Activated CD8-positive, alpha-beta memory T cell treated with anti-CD3 and anti-CD28 coated beads for 4 hours (primary cell): ENCODE data around the gene FGD2.
"Not testable (repeated sequence)": the region's sequence is repeated elsewhere in the genome, so short reads cannot be mapped to it uniquely, and the experiment has no call there.

ENCODE experiments used
- DNase-seq, 2 donors: peaks; one replicate each; pipeline ENCODE4 v3.0.0-alpha.2; 2020; ENCODE audit warnings: low read depth in 2 of 2

FGD2 gene

DNA sequence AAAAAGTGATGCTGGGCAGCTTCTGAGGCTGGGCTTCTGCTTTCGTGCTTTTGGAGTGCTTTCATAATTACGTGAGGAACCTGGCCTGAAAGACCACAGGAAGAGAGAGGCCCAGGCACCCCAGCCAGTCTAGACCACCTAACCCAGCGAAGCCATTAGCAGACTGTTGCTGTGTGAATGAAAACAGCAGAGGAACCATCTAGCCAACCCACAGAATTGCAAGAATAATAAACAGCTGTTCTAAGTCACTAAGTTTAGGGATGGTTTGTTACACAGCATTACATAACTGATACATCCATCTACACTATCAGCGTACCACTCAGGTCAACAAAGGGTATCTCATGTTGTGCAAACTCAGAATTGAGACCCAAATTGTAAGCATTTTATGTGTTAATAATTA, 34.5 kb downstream of the FGD2 start:
- no peak for DNase-seq

DNA sequence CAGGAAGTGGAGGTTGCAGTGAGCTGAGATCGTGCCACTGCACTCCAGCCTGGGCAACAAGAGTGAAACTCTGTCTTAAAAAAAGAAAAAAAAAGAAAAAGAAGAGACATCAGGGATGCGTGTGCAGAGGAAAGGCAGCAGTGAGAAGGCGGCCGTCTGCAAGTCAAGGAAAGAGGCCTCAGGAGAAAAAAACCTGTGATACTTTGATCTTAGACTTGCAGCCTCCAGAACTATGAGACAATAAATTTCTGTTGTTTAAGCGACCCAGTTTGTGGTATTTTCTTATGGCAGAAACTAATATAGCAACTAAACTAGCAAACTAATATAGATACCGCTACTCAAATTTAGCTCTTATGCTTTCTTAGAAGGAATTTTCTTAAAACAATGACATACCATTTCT, 36.1 kb downstream of the FGD2 start:
- DNase-seq = no peak

DNA sequence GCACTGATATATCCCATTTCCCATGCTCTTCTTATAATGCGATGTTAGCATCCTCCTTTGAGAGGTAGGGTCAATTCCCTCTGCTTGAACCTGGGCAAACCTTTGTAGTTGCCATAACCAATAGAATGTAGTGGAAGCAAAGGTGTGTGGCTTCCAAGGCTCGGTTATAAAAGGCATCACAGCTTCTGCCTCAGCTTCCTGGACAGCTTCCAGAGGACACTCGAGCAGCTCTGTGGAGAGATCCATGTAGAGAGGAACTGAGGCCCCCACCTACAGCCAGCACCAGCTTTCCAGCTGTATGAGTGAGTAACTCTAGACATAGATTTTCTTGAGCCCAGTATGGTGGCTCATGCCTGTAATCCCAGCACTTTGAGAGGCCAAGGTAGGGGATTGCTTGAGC, 36.7 kb downstream of the FGD2 start:
- no peak for DNase-seq

DNA sequence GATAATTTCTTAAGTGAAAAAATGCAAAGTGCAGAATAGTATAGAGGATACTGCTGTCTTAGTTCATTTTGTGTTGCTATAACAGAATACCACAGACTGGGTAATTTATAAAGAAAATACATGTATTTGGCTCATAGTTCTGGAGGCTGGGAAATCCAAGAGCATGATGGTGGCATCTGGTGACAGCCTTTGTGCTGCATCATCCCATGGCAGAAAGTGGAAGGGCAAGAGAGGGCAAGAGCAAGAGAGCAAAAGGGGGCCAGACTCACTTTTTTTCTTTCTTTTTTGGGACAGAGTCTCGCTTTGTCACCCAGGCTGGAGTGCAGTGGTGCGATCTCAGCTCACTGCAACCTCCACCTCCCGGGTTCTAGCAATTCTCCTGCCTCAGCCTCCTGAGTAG, 37.6 kb downstream of the FGD2 start:
- DNase-seq = not testable (repeated sequence)

DNA sequence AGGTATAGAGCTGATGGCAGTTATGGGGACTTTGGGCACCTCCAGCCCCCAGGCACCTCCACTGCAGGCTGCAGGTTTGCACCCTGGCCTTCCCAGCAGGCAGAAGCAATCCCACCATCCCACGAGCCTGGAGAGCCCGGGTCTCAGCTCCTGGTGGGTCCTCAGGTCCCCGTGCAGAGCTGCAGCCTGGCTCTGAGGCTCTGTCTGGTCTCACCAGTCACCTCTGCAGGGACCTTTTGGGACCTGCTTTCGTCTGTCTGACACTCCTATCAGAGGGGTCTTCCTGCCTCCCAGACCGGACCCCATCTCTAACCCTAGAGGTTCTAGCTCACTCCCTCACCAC, 41.9 kb downstream of the FGD2 start:
- DNase-seq = no peak

DNA sequence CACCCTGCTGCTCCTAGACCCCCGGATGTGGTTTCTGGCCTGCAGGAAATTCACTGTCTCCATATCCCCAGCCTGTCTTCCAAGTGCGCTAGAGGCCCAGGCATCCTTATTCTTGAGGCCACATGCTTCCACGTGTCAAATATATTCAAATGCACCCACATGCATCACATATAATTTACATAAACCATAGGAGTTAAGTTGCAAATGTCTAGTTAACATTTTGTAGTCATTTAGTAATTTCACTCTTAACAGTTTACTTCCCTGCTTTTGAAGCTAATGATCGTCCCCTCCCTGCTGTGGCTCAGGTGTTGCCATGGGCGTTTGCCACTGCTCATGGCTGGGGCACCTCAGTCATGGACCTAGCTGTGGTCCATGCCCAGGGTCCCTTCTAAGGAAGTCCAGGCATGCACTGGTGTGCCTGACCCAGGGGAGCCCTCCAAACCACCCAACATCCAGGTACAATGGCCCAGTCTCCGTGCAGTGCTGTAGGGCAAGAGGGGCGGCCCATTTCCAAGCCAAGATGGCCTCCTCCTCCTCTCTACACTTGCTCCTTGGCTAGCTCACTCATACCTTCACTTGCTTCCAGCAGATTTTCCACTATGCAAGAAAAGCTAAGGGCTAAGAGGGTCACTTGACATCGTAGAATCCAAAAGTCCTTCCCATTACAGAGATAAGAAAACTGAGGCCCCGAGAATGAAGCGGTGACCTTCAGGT, 42.4 kb downstream of the FGD2 start:
- DNase-seq = no peak

DNA sequence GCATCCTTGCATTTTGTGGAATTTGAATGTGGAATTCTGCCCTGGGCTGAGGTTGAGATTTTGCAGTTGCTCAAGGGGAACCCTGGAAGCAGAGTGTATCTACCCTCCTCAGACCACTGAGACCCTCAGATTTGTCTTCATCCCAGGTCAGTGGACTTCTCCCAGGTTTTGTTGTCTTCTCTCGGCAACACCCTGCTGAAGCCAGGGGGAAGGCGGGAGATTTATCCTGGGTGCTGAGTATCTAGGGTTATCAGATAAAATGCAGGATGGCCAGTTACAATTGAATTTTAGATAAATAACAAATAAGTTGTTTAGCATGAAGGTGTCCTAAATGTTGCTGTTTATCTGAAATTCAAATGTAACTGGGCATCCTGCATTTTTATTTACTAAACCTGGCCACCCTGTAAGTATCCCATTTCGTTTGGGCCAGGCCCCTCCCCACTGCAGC, 43.0 kb downstream of the FGD2 start:
- no peak for DNase-seq

DNA sequence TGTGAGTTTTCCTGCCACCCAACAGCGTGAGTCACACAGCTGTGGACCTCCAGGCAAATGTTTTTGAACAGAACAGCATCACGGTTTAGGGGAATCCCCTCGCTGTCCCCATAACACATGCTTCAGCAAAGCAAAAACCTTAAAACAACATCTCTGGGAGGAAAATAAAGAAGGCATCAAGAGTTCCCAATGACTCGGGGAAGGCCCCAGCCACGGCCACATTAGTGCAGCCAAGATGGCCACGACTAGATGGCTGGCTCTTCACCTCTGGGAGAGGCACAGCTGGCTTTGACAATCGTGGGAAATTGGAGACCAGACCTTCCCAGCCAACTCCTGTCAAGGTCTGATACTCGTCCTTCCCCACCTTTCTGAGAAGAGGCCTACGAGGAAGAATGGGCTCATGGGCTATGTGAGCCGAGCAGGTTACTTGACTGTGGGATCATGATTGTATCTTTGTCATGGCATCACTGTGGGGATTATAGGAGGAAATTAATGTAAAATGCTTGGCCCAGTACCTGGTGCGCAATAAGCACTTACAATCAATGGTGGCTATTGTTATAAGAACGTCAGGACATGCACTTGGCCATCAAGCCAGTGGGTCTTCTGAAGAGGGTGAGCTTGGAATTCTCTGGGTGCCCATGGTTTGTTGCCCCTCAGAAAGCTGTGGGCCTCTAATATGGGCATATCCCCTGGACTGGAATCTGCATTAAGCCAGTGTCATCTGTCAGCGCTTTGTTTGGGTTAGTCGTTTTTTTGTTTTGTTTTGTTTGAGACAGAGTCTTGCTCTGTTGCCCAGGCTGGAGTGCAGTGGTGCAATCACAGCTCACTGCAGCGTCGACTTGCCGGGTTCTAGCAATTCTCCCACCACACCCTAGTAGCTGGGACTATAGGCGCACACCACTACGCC, 43.6 kb downstream of the FGD2 start:
- DNase-seq = peak; percentile 49 to 68

DNA sequence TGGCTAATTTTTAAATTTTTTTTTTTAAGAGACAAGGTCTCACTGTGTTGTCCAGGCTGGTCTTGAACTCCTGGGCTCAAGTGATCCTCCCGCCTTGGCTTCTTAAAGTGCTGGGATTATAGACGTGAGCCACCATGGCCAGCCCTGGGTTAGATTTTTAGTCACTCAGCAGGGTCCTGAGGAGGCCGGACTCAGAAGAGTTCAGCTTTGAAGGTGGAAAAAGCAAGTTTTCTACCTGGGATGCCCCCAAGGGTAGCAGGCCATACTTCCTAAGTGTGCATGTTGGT, 44.2 kb downstream of the FGD2 start:
- no peak for DNase-seq

DNA sequence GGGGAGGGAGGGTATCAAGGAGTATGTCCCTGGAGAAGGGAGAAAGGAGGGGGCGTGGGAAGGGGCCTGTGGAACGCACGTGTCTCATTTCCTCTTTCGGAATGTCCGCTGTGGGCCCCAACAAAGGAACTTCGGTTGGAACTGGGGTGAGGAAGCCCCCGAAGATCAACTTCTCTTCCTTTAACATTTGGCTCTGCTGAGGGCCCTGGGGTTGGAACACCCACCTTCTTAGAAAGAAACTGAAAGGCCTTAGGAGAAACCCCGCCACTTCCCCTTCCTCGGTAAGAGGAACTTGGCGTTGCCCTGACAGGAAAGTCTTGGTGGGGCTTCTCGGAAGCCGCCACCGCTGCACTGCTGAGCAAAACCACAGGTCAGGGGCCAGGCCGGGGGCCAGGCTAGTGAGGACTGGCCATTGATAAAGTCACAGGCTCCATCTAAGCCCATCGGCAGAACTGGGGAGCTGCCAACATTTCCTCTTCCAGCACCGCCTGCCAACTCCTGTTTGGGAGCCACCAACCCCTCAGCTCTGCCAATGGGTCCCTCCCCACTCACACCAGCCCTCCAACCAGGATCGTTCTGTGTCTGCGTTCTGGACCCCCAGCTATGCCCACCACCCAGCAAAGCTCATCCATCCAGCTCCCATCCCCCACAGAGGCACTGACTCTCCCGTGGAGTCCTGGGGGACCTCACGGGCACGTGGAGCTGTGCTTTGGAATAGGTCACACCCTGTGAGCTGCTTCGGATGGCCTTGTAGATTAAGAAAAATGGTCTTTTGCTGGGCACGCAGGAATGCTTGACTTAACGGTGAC, 44.8 kb downstream of the FGD2 start:
- DNase-seq = peak; percentile 36 to 56

DNA sequence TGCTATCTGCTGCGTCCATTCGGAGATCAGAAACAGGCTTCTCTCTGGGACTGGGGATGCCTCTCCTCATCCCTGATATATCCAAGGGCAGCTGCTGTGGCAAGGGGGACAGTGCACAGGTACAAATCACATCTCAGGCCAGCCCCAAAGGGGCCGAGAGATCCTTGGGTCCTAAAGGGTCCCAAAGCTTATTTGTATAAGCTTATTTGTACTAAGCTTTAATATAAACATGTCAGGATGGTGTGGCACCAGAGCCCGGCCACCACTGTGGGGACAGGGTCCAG, 45.3 kb downstream of the FGD2 start:
- no peak for DNase-seq

DNA sequence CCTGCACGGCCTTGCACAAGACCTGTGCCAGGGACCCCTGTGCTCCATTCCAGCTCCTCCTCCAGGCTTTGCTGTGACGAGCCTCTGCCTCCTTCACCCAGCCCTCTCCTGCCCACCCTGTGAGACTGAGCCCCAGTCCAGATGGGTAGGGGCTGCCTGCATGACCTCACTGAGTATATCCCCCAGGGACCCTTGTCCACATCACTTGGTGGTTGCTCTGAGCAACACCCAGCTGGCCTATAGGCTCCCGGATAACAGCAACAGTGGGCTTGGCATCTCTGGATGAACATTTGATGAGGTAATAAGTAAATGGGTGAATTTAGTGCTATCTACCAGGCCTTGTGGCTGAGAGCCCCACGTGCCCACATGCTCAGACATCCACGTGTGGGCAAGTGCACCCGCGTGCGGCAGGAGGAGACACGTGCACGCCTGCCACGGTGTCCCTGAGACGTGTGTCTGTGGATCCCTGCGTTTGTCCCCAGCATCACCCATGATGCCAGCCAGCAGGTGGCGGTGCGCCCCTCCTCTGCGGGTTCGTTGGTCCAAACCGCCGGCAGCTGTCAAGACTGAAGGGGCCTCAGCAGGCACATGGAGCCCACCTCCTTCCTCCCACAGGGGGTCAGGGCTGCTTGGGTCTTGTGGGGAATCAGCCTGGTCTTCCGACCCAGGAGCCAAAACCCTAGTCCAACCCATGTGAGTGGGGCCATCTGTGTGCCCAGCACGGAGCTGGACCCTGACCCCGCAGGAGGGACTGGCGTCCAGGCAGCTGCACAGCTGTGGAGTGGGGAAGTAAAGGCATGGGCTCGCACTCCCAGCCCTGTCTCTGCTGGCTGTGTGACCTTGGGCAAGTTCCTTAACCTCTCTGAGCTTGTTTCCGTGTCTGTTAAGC, 45.9 kb downstream of the FGD2 start:
- DNase-seq = peak; percentile 78 to 80

DNA sequence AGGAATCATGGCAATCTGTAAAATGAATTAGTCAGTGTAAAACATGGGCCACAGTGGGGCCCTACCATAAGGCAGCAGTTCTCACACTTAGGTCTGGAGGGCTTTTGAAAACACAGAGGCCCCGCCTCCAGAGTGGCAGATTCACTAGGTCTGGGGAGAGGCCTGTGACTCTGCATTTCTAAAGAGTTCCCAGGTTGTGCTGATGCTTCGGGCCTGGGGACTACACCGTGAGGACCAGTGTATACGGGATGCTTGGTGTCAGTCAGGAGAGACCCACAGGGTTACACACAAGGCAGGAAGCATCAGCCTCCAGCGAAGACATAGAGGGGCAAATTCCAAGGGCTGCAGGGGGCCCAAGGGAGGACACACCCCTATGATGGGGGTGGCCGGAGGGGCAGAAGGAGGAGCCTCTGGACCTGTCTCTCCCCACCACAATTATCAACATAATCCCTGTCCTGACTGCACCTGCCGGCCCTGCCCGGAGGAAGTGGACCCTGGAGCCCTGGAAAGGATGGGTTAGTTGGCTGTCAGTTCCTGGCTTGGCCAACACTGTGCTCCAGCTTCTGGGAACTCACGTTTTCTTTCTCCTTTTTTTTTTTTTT, 46.7 kb downstream of the FGD2 start:
- no peak for DNase-seq

DNA sequence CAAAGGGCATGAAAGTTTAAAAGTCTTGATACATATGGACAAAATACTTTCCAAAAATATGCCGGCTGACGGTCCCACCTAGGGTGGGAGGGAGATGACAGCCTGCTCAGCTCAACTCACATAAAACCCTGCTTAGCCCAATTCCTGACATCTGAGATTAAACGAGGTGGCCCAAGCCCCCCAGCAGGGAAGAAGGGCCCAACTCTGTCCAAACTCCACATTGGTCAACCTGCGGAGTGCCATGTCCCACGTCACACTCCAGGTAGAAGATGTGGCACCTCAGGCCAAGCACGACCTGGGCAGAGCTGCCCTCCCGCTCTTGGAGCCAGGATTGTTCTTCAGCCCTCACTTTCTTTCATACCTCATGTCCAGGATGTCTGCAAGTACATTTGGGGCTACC, 48.2 kb downstream of the FGD2 start:
- DNase-seq = no peak

DNA sequence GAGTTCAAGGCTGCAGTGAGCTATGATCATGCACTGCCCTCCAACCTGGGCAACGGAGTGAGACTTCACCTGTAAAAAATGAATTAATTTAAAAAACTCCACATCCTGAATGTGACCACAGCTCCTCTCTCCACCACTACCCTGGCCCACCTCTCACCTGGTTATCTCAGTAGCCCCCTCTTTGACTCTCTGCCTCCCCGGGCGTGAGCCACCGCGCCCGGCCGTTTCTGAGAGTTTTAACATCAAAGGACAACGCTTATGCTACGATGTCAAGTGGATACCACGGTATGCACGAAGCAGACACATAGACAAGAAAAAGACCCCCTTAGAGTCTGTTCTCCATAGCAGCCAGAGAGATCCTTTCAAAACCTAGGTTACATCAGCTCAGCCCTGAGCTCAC, 48.7 kb downstream of the FGD2 start:
- no peak for DNase-seq

DNA sequence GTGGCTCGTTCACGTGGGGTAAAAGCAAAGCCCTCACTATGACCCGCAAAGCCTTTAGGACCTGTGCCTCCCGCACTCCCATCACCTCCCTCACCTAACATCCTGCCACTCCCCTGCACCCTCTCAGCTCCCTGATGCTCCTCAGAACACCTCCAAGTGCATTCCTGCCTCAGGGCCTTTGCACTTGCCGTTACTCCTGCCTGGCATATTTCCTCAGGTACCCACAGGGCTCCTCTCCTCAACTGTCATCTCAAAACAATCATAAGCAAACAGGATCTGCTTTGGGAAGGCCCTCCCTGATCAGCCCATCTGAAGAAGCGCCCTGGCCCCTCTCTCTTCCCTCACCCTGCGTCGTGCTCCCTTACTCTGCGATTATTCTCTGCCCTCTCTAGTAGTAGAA, 49.1 kb downstream of the FGD2 start:
- no peak for DNase-seq

DNA sequence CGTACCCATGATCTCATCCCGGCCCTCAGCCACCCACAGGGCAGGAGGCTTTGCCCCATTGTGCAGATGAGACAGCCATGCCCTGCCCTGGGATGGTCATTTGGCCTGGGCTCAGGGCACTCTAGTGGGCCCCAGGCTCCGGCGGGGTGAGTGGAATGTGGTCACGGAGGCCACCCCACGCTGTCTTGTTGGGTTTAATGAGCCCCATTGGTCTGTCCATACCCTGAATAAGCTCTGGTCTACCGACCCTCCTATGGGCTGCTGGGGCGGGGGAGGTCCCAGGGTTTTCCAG, 50.6 kb downstream of the FGD2 start:
- no peak for DNase-seq

DNA sequence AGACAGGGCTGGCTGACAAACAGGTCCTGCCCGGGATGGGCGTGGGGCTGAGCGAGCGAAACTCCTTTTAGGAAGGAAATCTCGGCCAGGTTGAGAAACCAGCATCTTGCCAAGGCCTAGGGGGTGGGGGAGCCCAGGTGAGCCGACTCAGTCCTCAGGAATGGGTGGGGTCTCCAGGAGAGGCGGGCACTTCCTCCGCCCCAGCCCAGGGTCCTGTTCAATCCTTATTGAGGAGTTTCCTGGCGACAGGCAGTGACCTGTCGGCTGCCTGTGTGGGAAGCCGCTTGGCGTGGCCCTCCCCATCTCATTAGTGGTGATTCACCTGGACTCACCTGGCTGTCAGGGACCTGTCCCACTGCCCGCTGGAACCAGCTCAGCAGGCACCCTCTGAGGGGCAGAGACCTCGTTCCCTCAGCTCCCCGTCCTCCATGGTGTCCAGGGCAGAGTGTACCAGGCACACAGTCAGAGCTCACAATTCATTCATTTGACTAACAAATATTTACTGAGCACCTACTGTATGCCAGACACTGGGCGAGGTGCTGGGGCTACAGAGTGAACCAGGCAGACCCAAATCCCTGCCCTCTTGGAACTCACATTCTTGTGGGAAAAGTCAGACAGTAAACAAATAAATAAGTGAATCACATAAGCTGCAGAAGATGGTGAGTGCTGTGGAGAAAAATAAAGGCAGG, 51.1 kb downstream of the FGD2 start:
- DNase-seq = no peak

DNA sequence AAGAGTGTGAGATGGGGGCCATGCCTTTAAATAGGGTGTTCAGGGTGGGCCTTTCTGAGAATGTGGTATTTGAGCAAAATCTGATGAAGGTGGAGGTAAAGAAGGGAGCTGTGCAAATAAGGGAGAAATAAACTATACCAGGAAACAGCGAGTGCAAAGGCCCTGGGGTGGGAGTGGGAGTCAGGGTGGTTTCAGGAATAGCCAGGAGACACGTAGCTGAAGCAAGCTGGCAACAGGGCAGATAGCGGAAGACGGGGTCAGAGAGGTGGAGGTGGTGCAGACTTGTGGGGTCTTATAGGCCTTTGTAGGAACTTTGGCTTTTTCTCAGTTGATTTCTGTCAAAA, 51.6 kb downstream of the FGD2 start:
- no peak for DNase-seq

DNA sequence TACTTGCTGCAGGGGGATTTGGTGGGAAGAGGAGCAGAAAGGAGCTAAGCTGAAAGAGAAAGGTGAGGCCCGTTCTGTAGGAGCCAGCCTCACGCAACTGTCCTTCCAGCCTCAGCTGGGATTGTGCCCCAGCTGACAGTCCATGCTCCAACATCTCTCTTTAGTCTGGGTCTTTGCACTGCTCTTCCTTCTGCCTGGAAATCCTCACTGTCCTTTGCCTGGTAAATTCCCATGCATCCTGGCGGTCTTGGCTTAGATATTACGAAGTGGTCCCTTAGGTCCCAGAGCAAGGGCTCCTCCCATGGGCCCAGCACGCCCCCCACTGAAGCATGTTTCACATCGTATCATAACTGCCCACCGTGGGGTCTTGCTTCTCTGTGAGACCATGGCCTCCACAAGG, 52.2 kb downstream of the FGD2 start:
- no peak for DNase-seq

DNA sequence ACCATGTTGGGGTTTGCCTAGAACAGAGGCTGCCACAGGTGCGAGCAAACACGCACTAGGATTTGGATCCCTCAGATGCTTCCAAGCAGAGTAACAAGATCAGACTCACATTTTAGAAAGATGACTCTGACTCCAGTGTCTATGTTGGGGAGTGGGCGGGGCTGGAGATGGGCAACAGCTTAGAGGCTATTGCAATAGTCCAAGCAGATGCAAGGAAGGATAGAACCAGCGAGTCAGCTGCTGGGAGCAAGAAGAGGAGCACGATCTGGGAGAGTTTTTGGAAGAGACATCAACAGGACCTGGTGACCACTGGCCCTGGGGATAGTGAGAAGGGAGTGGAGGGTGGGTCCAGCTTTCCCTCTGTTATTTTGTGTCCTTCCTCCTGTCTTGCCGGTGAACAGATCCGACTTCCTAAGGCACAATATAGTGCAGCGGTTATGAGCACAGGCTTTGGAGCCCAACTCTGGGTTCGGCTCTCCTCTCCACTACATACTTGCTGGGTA, 52.7 kb downstream of the FGD2 start:
- no peak for DNase-seq
